A549 (cell line): ENCODE data around the gene MEDAG.

Experiments
- CEBPB ChIP-seq, 2 experiments: fragments of >200 bp in 1 of 2; sonication (Bioruptor Twin) in 1 of 2; formaldehyde crosslinking in 1 of 2; IDR thresholded peaks; 2 replicates each; pipeline ENCODE4 v1.6.1; 2012 to 2016
- EP300 ChIP-seq, 2 experiments: fragments of >200 bp; sonication (Bioruptor Twin); formaldehyde crosslinking; IDR thresholded peaks; 2 replicates in 1 of 2; 3 replicates in 1 of 2; pipeline ENCODE4 v1.6.1; 2016 to 2017
- HDAC2 ChIP-seq: fragments of 200-600 bp; sonication (generic); IDR thresholded peaks from 2 replicates; pipeline ENCODE4 v1.6.1; 2016
- JUN ChIP-seq, 2 experiments: fragments of >200 bp; sonication (Bioruptor Twin); formaldehyde crosslinking; IDR thresholded peaks; 2 replicates in 1 of 2; 3 replicates in 1 of 2; pipeline ENCODE4 v1.6.1; 2016 to 2017
- KDM5A ChIP-seq: fragments of 200-600 bp; sonication (generic); IDR thresholded peaks from 2 replicates; pipeline ENCODE4 v1.6.1; 2016; ENCODE audit warnings: antibody characterized with exemption, mild to moderate bottlenecking
- MAFK ChIP-seq: fragments of 450-650 bp; IDR thresholded peaks from 2 replicates; pipeline ENCODE4 v1.6.1; 2014; ENCODE audit not compliant: partially characterized antibody
- NR3C1 ChIP-seq: fragments of >200 bp; sonication (Bioruptor Twin); formaldehyde crosslinking; IDR thresholded peaks from 3 replicates; pipeline ENCODE4 v1.6.1; 2017
- POLR2A ChIP-seq: IDR thresholded peaks from 2 replicates; pipeline ENCODE4 v1.6.1; 2012; ENCODE audit warnings: mild to moderate bottlenecking, low read length
- RARB ChIP-seq: fragments of 250-450 bp; sonication (Bioruptor Pico); IDR thresholded peaks from 2 replicates; pipeline ENCODE4 v1.8.0; 2021; ENCODE audit warnings: mild to moderate bottlenecking, moderate library complexity
- RCOR1 ChIP-seq: fragments of 150-350 bp; IDR thresholded peaks from 2 replicates; pipeline ENCODE4 v1.6.1; 2014; ENCODE audit warnings: antibody characterized with exemption, low read length, low read depth
- TF ChIP-seq, protein P1 (sequence below): fragments of >200 bp; sonication (Bioruptor Twin); formaldehyde crosslinking; IDR thresholded peaks from 3 replicates; pipeline ENCODE4 v1.5.1; 2016

- TF ChIP-seq RCOR1 (no peak), HDAC2 (no peak), POLR2A (no peak), EP300 (IDR thresholded peaks at IDR 0.05) (no peak), NR3C1 (no peak), KDM5A (no peak), CEBPB (IDR thresholded peaks at IDR 0.05) (no peak), MAFK (no peak), JUN (IDR thresholded peaks at IDR 0.05) (no peak), RARB (no peak)
- TF ChIP-seq, protein P1, sequence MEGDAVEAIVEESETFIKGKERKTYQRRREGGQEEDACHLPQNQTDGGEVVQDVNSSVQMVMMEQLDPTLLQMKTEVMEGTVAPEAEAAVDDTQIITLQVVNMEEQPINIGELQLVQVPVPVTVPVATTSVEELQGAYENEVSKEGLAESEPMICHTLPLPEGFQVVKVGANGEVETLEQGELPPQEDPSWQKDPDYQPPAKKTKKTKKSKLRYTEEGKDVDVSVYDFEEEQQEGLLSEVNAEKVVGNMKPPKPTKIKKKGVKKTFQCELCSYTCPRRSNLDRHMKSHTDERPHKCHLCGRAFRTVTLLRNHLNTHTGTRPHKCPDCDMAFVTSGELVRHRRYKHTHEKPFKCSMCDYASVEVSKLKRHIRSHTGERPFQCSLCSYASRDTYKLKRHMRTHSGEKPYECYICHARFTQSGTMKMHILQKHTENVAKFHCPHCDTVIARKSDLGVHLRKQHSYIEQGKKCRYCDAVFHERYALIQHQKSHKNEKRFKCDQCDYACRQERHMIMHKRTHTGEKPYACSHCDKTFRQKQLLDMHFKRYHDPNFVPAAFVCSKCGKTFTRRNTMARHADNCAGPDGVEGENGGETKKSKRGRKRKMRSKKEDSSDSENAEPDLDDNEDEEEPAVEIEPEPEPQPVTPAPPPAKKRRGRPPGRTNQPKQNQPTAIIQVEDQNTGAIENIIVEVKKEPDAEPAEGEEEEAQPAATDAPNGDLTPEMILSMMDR: no peak
These were observed 4.9 kb upstream of the MEDAG start for GRCh38 chr13:30900952-30901749.
